SU-DHL-6 (cell line): ENCODE results near the gene ZNF467.

Experiments
- H2AFZ ChIP-seq: fragments of 200-600 bp; sonication (generic); 2 replicates; pipeline ENCODE4 v1.6.1; 2014; ENCODE audit warnings: low read depth, mild to moderate bottlenecking, moderate library complexity, mixed read lengths, antibody characterized with exemption, low read length; ENCODE audit not compliant: severe bottlenecking
- H3F3A ChIP-seq: fragments of 200-600 bp; shearing (Covaris generic); 2 replicates; pipeline ENCODE4 v1.6.0; 2016; ENCODE audit warnings: antibody characterized with exemption, mild to moderate bottlenecking; ENCODE audit not compliant: insufficient read depth
- H3K27ac ChIP-seq: fragments of 200-600 bp; sonication (generic); 2 replicates; pipeline ENCODE4 v1.5.1; 2016; ENCODE audit warnings: low read depth, mild to moderate bottlenecking, low read length, moderate library complexity, mixed read lengths
- H3K27me3 ChIP-seq: fragments of 200-600 bp; sonication (generic), shearing (Covaris generic); 2 replicates; pipeline ENCODE4 v1.6.0; 2014; ENCODE audit warnings: mild to moderate bottlenecking, low read length
- H3K36me3 ChIP-seq: fragments of 200-600 bp; sonication (generic); 2 replicates; pipeline ENCODE4 v1.6.1; 2014; ENCODE audit warnings: mild to moderate bottlenecking, low read length, mixed read lengths
- H3K4me2 ChIP-seq: fragments of 300-600, 200-600 bp; shearing (Covaris generic), sonication (generic); 2 replicates; pipeline ENCODE4 v1.6.0; 2014; ENCODE audit warnings: low read length, low read depth, mild to moderate bottlenecking; ENCODE audit not compliant: poor library complexity, severe bottlenecking
- H3K4me3 ChIP-seq: fragments of 200-600 bp; sonication (generic); 2 replicates; pipeline ENCODE4 v1.5.1; 2014; ENCODE audit warnings: antibody characterized with exemption, low read length, mild to moderate bottlenecking, mixed read lengths; ENCODE audit not compliant: insufficient read depth, poor library complexity, severe bottlenecking
- H3K79me2 ChIP-seq: fragments of 200-600 bp; sonication (generic); 2 replicates; pipeline ENCODE4 v1.6.1; 2014; ENCODE audit warnings: mild to moderate bottlenecking, low read length, moderate library complexity; ENCODE audit not compliant: insufficient read depth
- H3K9ac ChIP-seq: fragments of 200-600 bp; sonication (generic); 2 replicates; pipeline ENCODE4 v1.7.0; 2014; ENCODE audit warnings: mild to moderate bottlenecking, low read length
- H3K9me2 ChIP-seq: fragments of 200-600 bp; sonication (generic); replicated peaks from 2 replicates; pipeline ENCODE4 v1.6.1; 2014; ENCODE audit warnings: low read length; ENCODE audit not compliant: insufficient read depth
- H3K9me3 ChIP-seq: fragments of 200-600 bp; sonication (generic); 2 replicates; pipeline ENCODE4 v1.6.1; 2014; ENCODE audit warnings: low read length, mixed read lengths; ENCODE audit not compliant: insufficient read depth
- H4K20me1 ChIP-seq: fragments of 200-600 bp; sonication (generic); 2 replicates; pipeline ENCODE4 v1.6.1; 2014; ENCODE audit warnings: low read depth, mild to moderate bottlenecking, antibody characterized with exemption, low read length, moderate library complexity, mixed read lengths
- CTCF ChIP-seq: fragments of 200-600 bp; sonication (generic); IDR thresholded peaks from one replicate; pipeline ENCODE4 v1.5.1; 2017; ENCODE audit warnings: antibody characterized with exemption, mild to moderate bottlenecking, low read length, moderate library complexity; ENCODE audit not compliant: insufficient read depth, poor library complexity, severe bottlenecking
- EZH2phosphoT487 ChIP-seq: fragments of 200-600 bp; sonication (generic), shearing (Covaris generic); conservative IDR thresholded peaks from 2 replicates; pipeline ENCODE4 v1.6.1; 2018; ENCODE audit warnings: mild to moderate bottlenecking, antibody characterized with exemption, low read length, moderate library complexity, mixed read lengths

The ZNF467 gene

GRCh38 chr7:149782682-149783345 is 9.4 kb upstream of the ZNF467 start:
- Histone ChIP-seq H2AFZ (no peak overlapping the region), H3F3A (no peaks in the 10 kb centered on the region), H3K79me2 (no peaks in the 10 kb centered on the region), H4K20me1 (no peaks in the 10 kb centered on the region), H3K9me3 (no peaks in the 10 kb centered on the region), H3K9ac (no peak overlapping the region), H3K36me3 (no peaks in the 10 kb centered on the region), H3K27ac (no peak overlapping the region), H3K9me2 (no peaks in the 10 kb centered on the region), H3K4me3 (no peak overlapping the region), H3K27me3 (no peaks in the 10 kb centered on the region), H3K4me2 (no peak overlapping the region)
- TF ChIP-seq CTCF (no peak), EZH2phosphoT487 (no peak)

DNA sequence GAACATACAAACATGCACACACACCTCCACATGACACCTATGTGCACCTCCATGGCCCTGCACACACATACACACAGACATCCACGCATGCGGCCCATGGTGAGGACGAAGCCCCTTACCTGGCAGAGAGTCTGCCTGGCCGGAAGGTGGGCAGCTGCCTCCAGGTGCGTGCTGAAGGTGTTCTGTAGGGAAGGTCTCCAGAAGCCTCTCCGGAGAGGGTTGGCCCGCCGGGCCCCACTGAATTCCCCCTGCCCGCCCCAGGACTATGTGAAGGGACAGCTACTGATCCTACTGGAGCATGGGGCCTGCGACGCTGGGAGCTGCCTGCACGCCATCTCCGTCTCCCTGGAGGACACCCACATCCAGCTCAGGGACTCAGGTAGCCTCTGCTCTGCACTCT is 8.5 kb upstream of the ZNF467 start:
- Histone ChIP-seq H3K36me3 (no peaks in the 10 kb centered on the region), H3K9me2 (no peaks in the 10 kb centered on the region), H3K4me3 (no peak overlapping the region), H3K79me2 (no peaks in the 10 kb centered on the region), H3K9ac (no peak overlapping the region), H3K27ac (no peak overlapping the region), H3K27me3 (no peaks in the 10 kb centered on the region), H4K20me1 (no peaks in the 10 kb centered on the region), H3F3A (no peaks in the 10 kb centered on the region), H3K9me3 (no peaks in the 10 kb centered on the region), H3K4me2 (no peak overlapping the region), H2AFZ (no peak overlapping the region)
- TF ChIP-seq EZH2phosphoT487: no peak
- TF ChIP-seq CTCF: no peak

DNA sequence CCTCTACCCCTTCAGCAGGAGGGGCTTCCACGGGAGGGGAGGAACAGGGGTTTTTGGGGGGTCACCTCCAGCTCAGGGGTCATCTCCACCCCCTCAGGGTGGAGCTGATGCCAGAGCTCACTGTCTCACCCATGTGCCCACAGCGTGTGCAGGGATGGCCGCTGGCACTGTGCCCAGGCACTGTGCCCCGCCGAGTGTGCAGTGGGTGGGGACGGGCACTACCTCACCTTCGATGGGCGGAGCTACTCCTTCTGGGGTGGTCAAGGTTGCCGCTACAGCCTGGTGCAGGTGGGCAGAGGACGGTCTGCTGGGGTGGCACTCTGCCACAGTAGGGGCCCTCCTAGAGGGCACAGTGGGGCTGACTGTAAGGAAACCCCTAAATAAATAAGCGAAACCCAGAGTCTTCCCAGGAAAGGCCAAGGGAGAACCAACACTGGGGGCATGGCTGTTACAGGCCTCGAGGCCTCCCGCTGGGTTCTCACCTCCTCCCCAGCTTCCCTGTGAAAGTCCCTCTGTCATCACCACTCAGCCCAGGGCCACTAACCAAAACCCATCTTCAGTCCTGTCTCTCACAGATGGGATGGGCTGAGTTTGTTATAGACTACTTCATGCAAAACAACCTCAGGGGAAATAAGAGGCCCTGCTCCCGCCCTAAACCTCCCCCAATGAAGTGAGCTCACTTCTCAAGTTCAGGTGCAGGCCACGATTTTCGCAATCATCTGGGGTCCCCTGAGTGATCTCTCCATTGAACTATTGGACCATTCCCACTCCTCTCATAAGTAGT is 7.4 kb upstream of the ZNF467 start:
- H3K27ac ChIP-seq: no peak overlapping the region
- no peak overlapping the region for H3K9ac ChIP-seq
- no peaks in the 10 kb centered on the region for H4K20me1 ChIP-seq
- H3K27me3 ChIP-seq: no peaks in the 10 kb centered on the region
- TF ChIP-seq EZH2phosphoT487 (no peak), CTCF (no peak)
- H3K36me3 ChIP-seq: no peaks in the 10 kb centered on the region
- H3K9me3 ChIP-seq: no peaks in the 10 kb centered on the region
- no peaks in the 10 kb centered on the region for H3K79me2 ChIP-seq
- no peak overlapping the region for H3K4me3 ChIP-seq
- no peak overlapping the region for H3K4me2 ChIP-seq
- no peaks in the 10 kb centered on the region for H3K9me2 ChIP-seq
- no peak overlapping the region for H2AFZ ChIP-seq
- no peaks in the 10 kb centered on the region for H3F3A ChIP-seq
